ENCODE results near the gene RCAN2.
"Not testable (repeated sequence)": the region's sequence is repeated elsewhere in the genome, so short reads cannot be mapped to it uniquely, and the experiment has no call there.

The RCAN2 gene

GRCh38 chr6:46440141-46440540 lies 51.1 kb downstream of the RCAN2 start:
- DNase-seq: peak; percentile 58

- DNase-seq: no peak
Observed at GRCh38 chr6:46438245-46438644, 53.0 kb downstream of the RCAN2 start.

DNA sequence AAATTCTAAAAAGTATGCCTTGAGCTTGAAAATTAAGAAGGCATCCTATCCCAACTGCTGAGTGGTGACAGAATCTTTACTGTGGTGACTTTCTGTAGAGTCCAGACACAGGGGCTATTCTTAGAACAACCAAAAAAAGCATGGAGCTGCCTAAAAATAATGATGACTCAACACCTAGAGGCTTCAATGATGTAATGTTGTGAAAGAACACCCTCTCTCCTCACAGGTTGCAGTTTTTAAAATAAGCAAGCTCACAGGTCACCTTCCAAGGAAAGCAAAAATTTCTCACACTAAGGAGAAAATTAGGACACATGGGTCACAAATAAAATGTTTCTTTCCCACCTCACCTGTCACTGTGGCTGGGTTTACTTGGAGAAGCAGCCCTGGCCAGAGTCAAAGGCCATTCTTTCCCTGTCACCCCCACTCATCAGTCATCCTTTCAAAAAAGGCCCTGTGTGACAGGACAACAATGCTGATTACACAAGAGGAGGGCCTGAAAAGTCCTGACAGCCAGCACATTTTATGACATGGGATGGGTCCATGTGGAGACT lies 53.5 kb downstream of the RCAN2 start:
- DNase-seq: peak; percentile 66

DNA sequence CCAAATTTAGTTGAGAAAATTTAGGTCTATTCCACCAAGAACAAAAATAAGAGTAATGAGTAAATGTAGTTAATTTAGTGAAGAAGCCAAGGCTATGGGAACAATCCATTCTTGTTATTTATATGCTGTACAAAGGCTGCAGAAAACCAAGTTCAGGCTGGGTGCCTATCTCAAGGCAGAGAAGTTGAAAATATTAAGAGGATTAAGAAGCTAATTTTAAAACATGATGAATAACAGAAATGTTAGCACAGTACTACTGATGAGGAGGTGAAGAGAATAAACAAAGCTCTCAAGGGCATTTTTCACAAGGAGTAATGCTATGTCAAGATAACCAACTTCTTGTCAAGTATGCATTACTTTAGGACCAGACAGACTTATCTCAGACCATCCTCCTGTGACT lies 68.6 kb downstream of the RCAN2 start:
- no peak for DNase-seq

DNA sequence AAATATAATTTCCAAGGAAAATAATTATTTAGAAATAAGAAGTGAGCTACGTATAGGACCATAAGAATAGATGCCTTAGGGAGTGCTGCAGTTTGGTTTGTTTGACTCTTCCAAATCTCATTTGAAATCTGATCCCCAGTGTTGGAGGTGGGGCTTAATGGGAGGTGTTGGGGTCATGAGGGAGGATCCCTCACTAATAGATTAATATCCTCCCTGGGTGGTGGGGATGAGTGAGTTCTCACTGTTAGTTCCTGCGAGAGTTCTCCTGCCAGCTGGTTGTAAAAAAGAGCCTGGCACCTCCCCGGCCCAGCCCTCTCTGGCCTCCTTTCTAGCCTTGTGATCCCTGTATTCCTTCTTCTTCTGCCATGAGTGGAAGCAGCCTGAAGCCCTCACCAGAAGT lies 69.3 kb downstream of the RCAN2 start:
- DNase-seq: no peak

GRCh38 chr6:46420921-46421638 lies 70.2 kb downstream of the RCAN2 start:
- peak; percentile 11 for DNase-seq

- DNase-seq: peak; percentile 71
Observed at GRCh38 chr6:46419576-46420002, 71.7 kb downstream of the RCAN2 start.

- DNase-seq: no peak
Observed at GRCh38 chr6:46414398-46414797, 76.9 kb downstream of the RCAN2 start.

DNA sequence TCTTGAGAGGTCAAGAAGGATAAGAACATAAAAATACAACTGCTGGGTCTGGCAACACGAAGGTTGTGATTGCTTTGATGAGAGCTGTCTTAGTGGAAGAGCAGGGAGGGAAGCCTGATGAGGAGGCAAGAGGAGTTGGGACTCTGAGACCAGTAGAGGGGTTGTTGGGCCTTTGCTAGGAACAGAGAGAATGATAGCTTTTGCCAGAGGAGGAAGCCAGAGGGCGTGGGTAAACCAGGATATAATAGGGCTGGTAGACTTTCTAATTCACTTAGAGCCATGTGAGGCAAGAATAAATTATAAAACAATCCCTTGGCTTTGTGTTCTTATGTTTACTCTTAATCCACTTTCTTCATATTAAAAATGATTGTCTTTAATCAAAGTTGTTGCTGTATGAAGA lies 78.6 kb downstream of the RCAN2 start:
- no peak for DNase-seq

- peak; percentile 6 for DNase-seq
Observed at GRCh38 chr6:46411456-46412197, 79.6 kb downstream of the RCAN2 start.

DNA sequence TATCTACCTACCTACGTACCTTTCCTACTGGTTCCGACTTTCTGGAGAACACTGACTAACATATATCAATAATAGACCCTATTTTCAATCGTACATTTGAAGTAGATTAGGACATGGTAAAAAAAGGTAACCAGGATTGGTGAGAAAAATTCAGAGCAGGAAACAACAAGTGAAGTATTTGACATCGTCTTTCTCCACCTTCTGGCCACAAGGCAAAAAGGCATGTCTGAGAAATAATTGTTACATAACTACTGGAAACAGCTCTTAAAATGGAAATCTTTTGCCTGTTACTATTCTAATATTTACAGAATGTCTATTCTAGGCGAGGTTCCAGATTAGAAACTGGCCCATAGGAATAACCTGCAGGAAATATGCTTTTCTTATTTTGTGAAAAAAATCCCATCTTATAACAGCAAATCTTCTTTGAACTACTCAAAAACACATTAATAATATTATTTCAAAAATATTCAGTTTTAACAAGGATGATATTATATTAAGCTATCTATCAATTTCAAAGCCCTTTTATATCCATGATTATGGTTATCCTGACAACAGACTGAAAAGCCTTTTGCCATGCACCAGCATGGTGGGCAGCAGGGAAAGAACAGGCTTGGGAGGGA lies 80.8 kb downstream of the RCAN2 start:
- peak; percentile 37 for DNase-seq

DNA sequence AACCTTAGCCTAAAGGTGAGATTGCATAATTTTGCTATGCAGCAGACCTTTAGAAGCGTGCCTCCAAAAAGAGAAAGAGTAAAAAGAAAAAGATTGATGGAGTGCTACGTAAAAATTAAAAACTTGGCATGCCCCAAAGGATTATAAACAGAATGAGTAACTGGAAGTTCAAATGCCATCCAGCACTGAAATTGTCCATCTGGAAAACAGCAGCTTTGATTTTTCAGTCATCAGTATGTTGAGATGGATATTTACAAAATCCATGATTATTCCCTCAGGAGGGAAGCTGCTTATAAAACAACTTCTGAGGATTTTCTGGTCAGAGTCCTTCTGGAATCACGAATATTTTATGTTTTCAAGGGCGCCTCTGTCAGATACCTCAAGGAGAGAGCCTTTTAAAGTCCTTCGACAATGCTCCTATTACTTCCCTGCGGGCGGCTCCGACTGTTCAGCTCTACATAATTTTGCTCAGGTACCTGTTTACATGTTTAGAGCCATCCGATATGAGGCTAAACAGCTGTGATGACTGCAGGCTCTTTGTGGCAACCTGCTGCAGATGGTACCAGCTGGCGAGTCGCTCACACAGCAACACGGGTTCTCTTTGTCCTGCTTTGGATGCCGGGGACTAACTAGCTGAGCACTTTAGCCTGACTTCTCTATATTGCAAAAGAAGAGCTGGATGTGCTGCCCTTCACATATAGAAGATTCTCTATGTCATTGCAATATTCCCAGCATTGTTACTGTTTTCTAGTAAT lies 83.3 kb downstream of the RCAN2 start:
- no peak for DNase-seq

DNA sequence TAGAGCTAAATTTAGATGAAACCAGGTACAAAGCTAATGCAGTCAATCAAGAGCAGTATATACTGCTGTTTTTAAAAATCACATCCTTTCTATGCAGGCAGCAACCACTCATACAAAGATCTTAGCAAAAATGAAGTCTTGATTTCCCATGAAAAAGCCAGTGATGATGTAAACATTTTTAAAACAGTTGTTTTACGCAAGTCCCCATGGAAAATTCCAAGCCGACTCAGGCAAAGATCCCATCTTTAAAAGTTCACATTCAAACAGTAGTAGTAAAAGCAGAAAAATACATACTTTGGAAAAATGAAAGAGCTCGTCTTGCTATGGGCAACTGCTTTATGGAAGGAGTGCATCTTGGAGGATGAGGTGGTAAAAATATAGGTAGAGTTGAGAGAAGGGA lies 84.0 kb downstream of the RCAN2 start:
- no peak for DNase-seq

DNA sequence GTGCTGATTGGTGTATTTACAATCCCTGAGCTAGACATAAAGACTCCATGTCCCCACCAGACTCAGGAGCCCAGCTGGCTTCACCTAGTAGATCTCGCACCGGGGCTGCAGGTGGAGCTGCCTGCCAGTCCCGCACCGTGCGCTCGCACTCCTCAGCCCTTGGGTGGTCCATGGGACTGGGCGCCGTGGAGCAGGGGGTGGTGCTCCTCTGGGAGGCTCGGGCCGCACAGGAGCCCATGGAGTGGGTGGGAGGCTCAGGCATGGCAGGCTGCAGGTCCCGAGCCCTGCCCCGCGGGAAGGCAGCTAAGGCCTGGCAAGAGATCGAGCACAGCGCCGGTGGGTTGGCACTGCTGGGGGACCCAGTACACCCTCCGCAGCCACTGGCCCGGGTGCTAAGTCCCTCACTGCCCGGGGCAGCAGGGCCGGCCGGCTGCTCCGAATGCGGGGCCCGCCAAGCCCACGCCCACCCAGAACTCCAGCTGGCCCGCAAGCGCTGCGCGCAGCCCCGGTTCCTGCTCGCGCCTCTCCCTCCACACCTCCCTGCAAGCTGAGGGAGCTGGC lies 85.5 kb downstream of the RCAN2 start:
- not testable (repeated sequence) for DNase-seq

- no peak for DNase-seq
Observed at GRCh38 chr6:46400898-46401297, 90.4 kb downstream of the RCAN2 start.

GRCh38 chr6:46395530-46395929 lies 95.7 kb downstream of the RCAN2 start:
- no peak for DNase-seq

DNA sequence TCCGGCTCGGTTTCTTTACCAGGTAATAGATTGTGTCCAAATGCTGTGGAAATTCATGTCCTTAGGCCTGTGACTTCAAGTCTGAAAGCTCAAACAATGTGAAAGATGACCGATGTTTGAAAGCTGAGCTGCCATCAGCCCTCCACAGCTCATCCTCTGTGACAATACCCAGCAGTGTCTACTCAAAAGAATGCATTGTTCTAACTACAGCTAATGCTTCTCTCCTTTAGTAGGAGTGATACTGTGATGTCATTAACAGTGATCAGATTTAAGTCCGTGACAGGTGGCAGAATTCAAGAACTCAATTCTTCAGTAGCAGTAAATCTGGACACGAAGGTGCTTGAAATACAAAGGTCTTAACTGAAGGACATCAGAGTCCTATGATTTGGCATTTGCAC lies 97.3 kb downstream of the RCAN2 start:
- DNase-seq: no peak

GRCh38 chr6:46393161-46393939 lies 97.9 kb downstream of the RCAN2 start:
- DNase-seq: no peak

DNA sequence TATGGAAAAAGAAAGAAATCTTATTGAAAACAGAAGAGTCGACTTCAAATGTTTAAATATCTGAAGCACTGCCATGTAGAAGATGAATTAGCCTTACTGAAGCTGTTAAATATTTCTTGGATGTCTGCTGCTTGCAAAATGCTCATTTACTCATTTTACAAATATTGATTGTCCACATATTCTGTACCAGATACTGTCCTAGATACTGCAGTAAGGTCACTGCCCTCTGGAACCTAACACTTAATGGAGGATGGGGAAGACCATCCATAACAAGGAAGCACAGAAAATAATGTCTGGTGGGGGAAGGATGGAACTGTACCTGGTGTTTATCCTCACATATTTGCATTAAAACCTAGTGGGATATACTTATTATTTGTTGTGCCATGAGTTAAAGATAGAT lies 99.0 kb downstream of the RCAN2 start:
- no peak for DNase-seq

DNA sequence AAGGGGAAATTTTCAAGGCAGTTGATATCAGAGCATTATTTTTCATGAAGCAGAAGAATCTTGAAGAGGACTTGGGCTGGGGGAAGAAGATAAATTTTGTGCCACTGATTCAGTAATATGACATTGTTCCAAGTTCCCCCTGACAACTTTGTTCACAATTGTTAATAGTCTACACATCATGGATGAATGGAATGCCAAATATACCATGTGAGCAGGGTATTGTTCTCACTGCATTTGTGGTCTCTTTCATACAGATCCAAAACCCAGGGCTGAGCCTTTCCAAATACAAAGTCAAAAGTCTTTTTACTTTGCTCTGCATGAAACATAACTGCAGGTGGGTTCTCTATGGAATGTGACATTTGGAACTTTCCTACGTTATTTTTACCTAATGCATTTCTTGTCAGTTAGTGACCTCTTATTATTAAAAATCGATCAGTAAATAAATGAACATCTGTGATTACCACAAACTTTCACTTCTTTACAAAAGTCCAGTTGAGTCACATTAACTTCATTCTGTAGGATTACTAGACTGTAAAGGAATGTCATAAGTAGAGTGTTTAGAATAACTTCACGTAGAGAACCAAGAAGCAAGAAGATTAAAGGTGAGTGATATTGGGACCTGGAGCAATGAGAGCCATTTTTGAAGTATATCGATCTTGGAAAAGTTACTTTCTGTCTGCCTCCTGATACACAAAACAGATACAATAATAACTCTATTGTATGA lies 100.9 kb downstream of the RCAN2 start:
- no peak for DNase-seq

DNA sequence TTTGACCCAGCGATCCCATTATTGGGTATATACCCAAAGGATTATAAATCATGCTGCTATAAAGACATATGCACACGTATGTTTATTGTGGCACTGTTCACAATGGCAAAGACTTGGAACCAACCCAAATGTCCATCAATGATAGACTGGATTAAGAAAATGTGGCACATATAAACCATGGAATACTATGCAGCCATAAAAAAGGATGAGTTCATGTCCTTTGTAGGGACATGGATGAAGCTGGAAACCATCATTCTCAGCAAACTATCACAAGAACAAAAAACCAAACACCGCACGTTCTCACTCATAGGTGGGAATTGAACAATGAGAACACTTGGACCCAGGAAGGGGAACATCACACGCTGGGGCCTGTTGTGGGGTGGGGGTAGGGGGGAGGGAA lies 103.5 kb downstream of the RCAN2 start:
- DNase-seq: not testable (repeated sequence)
